ENCODE data around the gene DELE1. TPM values are rescaled to one million over a fixed set of nuclear protein-coding genes. Genes with fewer than 3 reads are reported as not detected.

The DELE1 gene
- total and polyA plus RNA-seq, 11 donors: 56.8 to 174 (median 95.0) TPM

DNA sequence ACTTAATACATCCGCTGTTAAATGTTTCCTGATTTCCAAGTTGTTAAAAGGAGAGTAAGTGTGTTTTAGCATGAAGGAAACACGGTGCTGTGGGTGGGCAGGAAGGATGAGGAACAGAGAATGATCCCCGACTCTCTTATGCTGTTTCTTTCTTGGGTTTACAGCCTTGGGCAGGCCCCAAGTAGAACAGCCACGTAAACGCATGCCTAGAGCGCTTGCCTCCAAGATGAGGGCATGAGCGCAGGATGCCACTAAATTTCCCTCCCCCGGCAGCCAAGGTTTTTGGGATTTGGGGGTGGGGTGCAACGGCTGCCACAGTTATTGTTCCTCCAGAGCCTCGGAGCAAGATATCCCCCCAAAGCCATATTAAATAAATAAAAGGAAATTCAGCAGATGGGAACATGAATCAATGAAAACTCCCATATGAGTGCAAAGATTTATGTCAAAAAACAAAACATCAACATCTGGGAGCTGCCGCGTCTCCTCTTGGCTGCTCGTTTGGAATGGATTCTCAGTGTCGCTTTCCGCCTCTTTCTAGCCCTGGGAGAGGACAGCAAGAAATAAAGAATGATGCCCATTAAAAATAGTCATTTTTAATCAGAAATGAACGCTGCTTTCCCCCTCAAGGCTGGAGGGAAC lies 10.0 kb upstream of the DELE1 start:
- no peak for ATAC-seq

DNA sequence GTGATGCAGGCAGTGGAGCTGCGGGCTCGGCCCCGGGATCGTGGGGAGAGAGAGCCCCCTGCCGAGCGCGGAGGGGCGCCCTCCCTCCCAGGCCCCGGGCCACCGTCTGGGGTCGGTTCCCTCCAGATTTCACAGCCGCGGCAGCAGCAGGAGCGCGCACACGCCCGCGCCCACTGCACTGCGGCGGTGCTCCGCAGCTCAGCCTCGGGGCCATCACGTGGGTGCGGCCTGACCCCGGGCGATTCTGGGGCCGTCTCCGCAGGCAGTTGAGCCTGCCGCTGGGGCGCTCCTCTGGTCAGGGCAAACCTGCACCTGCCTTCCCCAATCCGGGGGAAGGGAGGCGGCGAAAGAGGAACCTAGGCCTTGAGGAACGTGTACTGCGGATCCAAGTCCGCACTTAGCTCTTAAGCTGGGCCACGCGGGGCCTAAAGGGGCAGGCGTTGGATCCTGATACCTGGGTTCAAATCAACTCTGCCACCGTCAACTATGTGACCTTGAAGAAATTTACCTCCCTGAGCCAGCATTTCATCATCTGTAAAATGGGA lies 9.4 kb upstream of the DELE1 start:
- 15 to 29% (median 21%) methylated on average over 22 to 40 of the region's 40 CpGs for WGBS, 4 donors
- Histone ChIP-seq H3K4me3 (peak overlapping the region in 10 of 12 donors; percentile 28 to 55 (median 46)), H3K4me1 (peaks cover 0 to 15% (median 7%) of the 10 kb centered on the region in 12 donors), H3K9me3 (no peaks in the 10 kb centered on the region), H3K27ac (peak overlapping the region in 2 of 12 donors; percentile 5 to 44), H3K27me3 (peaks cover 0 to 3% (median 0%) of the 10 kb centered on the region in 9 donors), H3K36me3 (no peaks in the 10 kb centered on the region)
- TF ChIP-seq POLR2A (IDR thresholded peaks at IDR 0.05): no peak
- TF ChIP-seq, protein P1, sequence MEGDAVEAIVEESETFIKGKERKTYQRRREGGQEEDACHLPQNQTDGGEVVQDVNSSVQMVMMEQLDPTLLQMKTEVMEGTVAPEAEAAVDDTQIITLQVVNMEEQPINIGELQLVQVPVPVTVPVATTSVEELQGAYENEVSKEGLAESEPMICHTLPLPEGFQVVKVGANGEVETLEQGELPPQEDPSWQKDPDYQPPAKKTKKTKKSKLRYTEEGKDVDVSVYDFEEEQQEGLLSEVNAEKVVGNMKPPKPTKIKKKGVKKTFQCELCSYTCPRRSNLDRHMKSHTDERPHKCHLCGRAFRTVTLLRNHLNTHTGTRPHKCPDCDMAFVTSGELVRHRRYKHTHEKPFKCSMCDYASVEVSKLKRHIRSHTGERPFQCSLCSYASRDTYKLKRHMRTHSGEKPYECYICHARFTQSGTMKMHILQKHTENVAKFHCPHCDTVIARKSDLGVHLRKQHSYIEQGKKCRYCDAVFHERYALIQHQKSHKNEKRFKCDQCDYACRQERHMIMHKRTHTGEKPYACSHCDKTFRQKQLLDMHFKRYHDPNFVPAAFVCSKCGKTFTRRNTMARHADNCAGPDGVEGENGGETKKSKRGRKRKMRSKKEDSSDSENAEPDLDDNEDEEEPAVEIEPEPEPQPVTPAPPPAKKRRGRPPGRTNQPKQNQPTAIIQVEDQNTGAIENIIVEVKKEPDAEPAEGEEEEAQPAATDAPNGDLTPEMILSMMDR (IDR thresholded peaks at IDR 0.05): peak; percentile 31 to 67 (median 50)
- DNase-seq (peak; percentile 37 to 76 (median 53)), ATAC-seq (peak in 3 of 4 donors; percentile 70 to 75 (median 73))
- intact Hi-C loops (cut with DNase I): no loop called here

More for the DNA sequence above, 10.0 kb upstream of the DELE1 start:
- peaks cover 0 to 15% (median 7%) of the 10 kb centered on the region in 12 donors for H3K4me1 ChIP-seq
- peak overlapping the region in 1 of 12 donors; percentile 44 for H3K27ac ChIP-seq
- no peak for DNase-seq
- no peaks in the 10 kb centered on the region for H3K9me3 ChIP-seq
- intact Hi-C loops (cut with DNase I): no loop called here
- TF ChIP-seq POLR2A (IDR thresholded peaks at IDR 0.05): no peak
- TF ChIP-seq, protein P1 (IDR thresholded peaks at IDR 0.05): no peak
- H3K36me3 ChIP-seq: no peaks in the 10 kb centered on the region
- peak overlapping the region in 10 of 12 donors; percentile 28 to 55 (median 46) for H3K4me3 ChIP-seq
- H3K27me3 ChIP-seq: peaks cover 0 to 3% (median 0%) of the 10 kb centered on the region in 9 donors
- 33 to 44% (median 40%) methylated on average over 16 of the region's 16 CpGs for WGBS, 4 donors

DNA sequence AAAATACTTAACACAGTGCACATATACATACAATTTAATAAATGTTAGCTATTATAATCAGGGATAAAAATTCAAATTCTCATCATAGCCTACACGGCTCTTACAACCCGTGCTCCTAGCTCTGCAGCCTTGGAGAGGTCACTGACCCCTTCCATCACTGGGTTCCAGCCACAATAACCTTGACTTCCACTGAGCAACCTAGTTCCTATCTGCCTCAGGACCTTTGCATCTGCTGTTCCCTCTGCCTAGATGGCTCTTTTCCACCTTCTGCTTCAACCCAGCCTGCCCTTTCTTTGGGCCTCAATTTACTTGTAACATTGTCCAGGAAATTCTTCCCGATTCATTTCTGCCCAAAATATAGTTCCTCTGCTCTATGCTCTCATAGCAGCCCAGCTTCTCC lies 8.9 kb upstream of the DELE1 start:
- H3K9me3 ChIP-seq: no peaks in the 10 kb centered on the region
- H3K27me3 ChIP-seq: peaks cover 0 to 3% (median 0%) of the 10 kb centered on the region in 9 donors
- H3K4me1 ChIP-seq: peaks cover 0 to 15% (median 7%) of the 10 kb centered on the region in 12 donors
- DNase-seq: no peak
- WGBS, 4 donors: 93 to 97% (median 96%) methylated on average over 3 of the region's 3 CpGs
- TF ChIP-seq POLR2A (IDR thresholded peaks at IDR 0.05): no peak
- TF ChIP-seq, protein P1 (IDR thresholded peaks at IDR 0.05): no peak
- intact Hi-C loops (cut with DNase I): no loop called here
- no peak for ATAC-seq
- H3K36me3 ChIP-seq: no peaks in the 10 kb centered on the region
- H3K4me3 ChIP-seq: no peak overlapping the region
- H3K27ac ChIP-seq: no peak overlapping the region

DNA sequence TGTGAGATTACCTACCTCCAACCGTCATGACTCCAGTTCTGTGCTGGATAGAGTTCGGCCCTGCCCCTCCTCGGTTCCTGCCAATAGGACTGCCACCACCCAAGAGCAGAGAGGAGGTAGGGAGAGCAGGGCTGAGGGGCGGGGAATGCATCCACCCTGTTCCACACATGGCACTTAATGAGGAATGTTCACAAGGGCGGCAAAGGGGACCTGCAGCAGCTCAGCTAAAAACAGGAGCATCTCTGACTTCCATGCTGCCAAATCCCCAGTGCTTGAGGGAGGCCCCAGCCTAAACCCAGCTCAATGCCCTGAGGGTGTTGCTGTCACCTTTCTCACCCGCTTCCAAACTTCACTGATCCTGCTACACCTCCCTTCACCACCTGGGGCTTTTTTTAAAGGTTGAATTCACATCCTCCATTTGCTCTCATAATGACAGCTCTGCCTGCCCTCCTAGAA lies 7.8 kb upstream of the DELE1 start:
- peak; percentile 63 to 88 (median 86) for ATAC-seq
- Histone ChIP-seq H3K27me3 (peaks cover 0 to 3% (median 0%) of the 10 kb centered on the region in 9 donors), H3K4me3 (no peak overlapping the region), H3K27ac (peak overlapping the region in 1 of 12 donors; percentile 5), H3K36me3 (no peaks in the 10 kb centered on the region), H3K9me3 (no peaks in the 10 kb centered on the region), H3K4me1 (peaks cover 0 to 15% (median 7%) of the 10 kb centered on the region in 12 donors)
- intact Hi-C loops (cut with DNase I): no loop called here
- WGBS, 4 donors: 49 to 67% (median 61%) methylated on average over 6 of the region's 6 CpGs
- DNase-seq: peak in 2 of 5 donors; percentile 36 to 57
- TF ChIP-seq, protein P1 (IDR thresholded peaks at IDR 0.05): no peak
- no peak for TF ChIP-seq POLR2A (IDR thresholded peaks at IDR 0.05)

Data from heart left ventricle (tissue), 16 donors.